SKM-1 (cell line): Measurements from ENCODE around the gene CHIT1.

Source experiments
- DNase-seq: peaks from one replicate; lab custom pipeline; 2025; ENCODE audit not compliant: unreplicated experiment; lab: John Stamatoyannopoulos, UW

The CHIT1 gene

GRCh38 chr1:203229471-203230135 is at the start of gene CHIT1:
Gene CHIT1 (minus strand): TSS chr1:203229673. CDS start chr1:203229636, 37 bp downstream.
- no peak for DNase-seq

- no peak for DNase-seq
These were observed 49.5 kb upstream of the CHIT1 start for GRCh38 chr1:203278885-203279406.

- DNase-seq = peak; percentile 73
These were observed 48.8 kb upstream of the CHIT1 start for GRCh38 chr1:203278082-203278884.

- DNase-seq = no peak
These were observed 47.6 kb upstream of the CHIT1 start for GRCh38 chr1:203276916-203277545.

- no peak for DNase-seq
These were observed 46.9 kb upstream of the CHIT1 start for GRCh38 chr1:203276408-203276807.

GRCh38 chr1:203275656-203276272 is 46.3 kb upstream of the CHIT1 start:
- no peak for DNase-seq

GRCh38 chr1:203274603-203275381 is 45.3 kb upstream of the CHIT1 start:
- DNase-seq = no peak

GRCh38 chr1:203273869-203274602 is 44.6 kb upstream of the CHIT1 start:
- no peak for DNase-seq

GRCh38 chr1:203273206-203273868 is 43.9 kb upstream of the CHIT1 start:
- peak; percentile 72 for DNase-seq

GRCh38 chr1:203272633-203273205 is 43.2 kb upstream of the CHIT1 start:
- no peak for DNase-seq

GRCh38 chr1:203271962-203272632 is 42.6 kb upstream of the CHIT1 start:
- DNase-seq = no peak

GRCh38 chr1:203271018-203271743 is 41.7 kb upstream of the CHIT1 start:
- peak; percentile 75 for DNase-seq

GRCh38 chr1:203270448-203270847 is 41.0 kb upstream of the CHIT1 start:
- no peak for DNase-seq

GRCh38 chr1:203269654-203270020 is 40.2 kb upstream of the CHIT1 start:
- no peak for DNase-seq

- DNase-seq = peak; percentile 91
These were observed 39.6 kb upstream of the CHIT1 start for GRCh38 chr1:203268901-203269653.

GRCh38 chr1:203267912-203268311 is 38.4 kb upstream of the CHIT1 start:
- no peak for DNase-seq

- DNase-seq = peak; percentile 98
These were observed 37.9 kb upstream of the CHIT1 start for GRCh38 chr1:203267347-203267846.
